Left cardiac atrium (tissue), 4 donors: ENCODE data around the gene MRPS9. TPM values are rescaled to one million over a fixed set of nuclear protein-coding genes. Genes with fewer than 3 reads are reported as not detected.

ENCODE experiments used
- ATAC-seq, 2 donors: fragments of 200-7000 bp; cut with Tn5 transposase; one replicate each; pipeline ENCODE4 v1.9.1; 2020; ENCODE audit warnings: mild to moderate bottlenecking in 2 of 2, moderate library complexity in 2 of 2
- DNase-seq: peaks from one replicate; pipeline ENCODE4 v3.0.0-alpha.2; 2020
- intact Hi-C, 2 donors: fragments of 100-400 bp; cut with DNase I; formaldehyde crosslinking; loops; one replicate each; pipeline versions ENCODE4 v1.14.1 to v1.15.1; 2022 to 2023
- total RNA-seq, 2 donors: library from RNA; stranded (reverse); fragmentation: NEBNext Ultra II Directional; extraction: Animal tissue kit (Norgen Biotek cat#: 25700); gene quantifications; one replicate each; pipeline ENCODE4 v1.2.1, GENCODE V29; 2021
- donor health status: DM: no; HTN: yes; CAD: no.
- donor health status: DM: no; HTN: yes; CAD: no; lungs with severe emphysema.
- donor health status: DM: yes; HTN: yes; CAD: no.
- donor health status: Dilated cardiomyopathy.

The MRPS9 gene
- total RNA-seq, 2 donors from 2014 or later = 48.2 to 49.9 TPM

- intact Hi-C loops = no loop called here
- DNase-seq (no peak), ATAC-seq (no peak)
Measured at GRCh38 chr2:105073591-105073990, 35.7 kb downstream of the MRPS9 start.

GRCh38 chr2:105076121-105076520, 38.3 kb downstream of the MRPS9 start:
- intact Hi-C loops = no loop called here
- ATAC-seq (no peak), DNase-seq (no peak)

DNA sequence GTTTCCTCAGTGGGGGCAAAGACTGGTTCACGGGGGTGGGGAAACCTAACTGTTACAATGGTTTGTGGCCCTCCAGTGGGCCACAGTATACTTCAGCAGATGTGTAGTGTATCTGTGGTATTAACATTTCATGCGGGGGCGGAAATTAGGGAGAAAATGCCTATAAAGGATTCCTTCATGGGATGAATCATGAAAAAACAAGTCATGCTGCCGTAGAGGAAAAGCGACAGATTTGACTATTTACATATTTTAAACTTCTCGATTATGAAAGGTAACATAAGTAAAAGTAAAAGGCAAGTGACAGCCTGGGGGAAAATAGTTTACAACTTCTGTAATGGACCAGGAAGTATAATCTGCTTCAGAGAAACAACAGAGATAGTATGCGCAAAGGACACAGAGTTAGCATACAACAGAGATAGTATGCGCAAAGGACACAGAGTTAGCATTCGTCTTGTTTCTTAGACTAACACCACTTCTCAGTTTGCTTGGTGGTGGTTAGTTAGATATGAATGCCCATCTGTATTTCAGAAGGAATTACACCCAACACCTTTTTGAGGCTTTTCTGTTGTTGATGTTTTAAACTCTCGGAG, 41.1 kb downstream of the MRPS9 start:
- intact Hi-C loops = no loop called here
- DNase-seq (no peak), ATAC-seq (no peak)

- DNase-seq (no peak), ATAC-seq (no peak)
- intact Hi-C loops = no loop called here
Measured at GRCh38 chr2:105080461-105080860, 42.6 kb downstream of the MRPS9 start.

GRCh38 chr2:105081006-105081601, 43.2 kb downstream of the MRPS9 start:
- peak in 1 of 2 donors; percentile 53 for ATAC-seq
- intact Hi-C loops = no loop called here
- no peak for DNase-seq

- intact Hi-C loops = no loop called here
- ATAC-seq (no peak), DNase-seq (no peak)
Measured at GRCh38 chr2:105082107-105082506, 44.2 kb downstream of the MRPS9 start.

DNA sequence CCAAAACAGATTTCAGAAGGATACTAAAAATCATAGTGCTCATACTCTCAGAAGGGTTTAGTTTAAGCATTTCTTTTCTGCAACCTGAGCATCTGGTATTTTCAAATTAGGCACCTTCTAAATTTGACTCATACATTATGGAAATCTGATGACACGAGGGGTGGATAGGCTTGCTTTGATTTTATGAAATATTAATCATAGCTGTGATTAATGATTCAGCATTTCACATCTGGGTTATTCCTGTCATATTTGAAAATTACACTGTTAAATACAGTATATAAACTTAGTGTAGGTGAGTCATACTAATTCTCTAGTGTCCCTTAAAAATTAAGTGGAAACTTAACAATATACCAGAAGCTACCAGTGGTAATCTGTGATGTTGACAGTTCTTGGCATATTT, 47.7 kb downstream of the MRPS9 start:
- DNase-seq (no peak), ATAC-seq (no peak)
- intact Hi-C loops = no loop called here

DNA sequence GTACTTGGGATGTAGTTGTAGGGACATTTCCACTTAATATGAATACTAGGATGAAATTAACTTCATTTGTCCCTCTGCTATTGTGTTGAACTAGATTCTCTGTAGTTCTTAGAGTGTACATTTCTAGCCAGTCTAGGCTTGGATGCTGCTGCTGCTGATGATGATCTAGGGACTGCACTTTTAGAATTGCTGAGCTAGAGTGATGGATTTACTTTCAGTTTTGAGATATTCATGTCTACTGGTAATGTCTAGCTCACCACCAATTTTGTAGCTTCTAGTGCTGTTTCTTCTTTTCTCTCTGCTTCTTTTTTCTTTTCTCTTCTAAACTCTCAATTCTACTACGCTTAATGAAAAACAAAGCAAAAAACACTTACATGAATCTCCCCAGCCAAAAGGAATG, 49.4 kb downstream of the MRPS9 start:
- no peak for ATAC-seq
- intact Hi-C loops = no loop called here

DNA sequence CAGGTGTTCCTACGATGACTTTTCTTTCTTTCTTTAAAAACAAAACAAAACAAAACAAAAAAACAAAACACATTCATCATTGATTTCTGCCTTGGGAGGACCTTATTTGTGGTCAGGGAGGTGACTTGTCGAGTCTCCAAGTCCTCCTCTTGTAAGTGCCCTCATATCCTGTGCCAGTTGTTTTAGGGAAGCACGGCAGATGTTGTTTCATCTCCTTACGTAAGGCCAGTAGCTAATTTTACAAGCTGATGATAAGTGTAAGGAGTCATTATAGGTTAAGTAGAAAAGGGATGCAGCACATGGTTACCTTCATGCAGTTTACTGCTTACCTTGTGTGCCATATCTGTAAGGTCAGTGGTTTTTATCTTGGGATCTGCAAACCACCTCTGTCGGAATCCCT, 52.2 kb downstream of the MRPS9 start:
- no peak for DNase-seq
- no peak for ATAC-seq
- intact Hi-C loops = no loop called here

More for the DNA sequence above, 49.4 kb downstream of the MRPS9 start:
- DNase-seq = no peak

- no peak for DNase-seq
- intact Hi-C loops = no loop called here
- no peak for ATAC-seq
Measured at GRCh38 chr2:105092797-105093196, 54.9 kb downstream of the MRPS9 start.

GRCh38 chr2:105099153-105099552, 61.3 kb downstream of the MRPS9 start:
- intact Hi-C loops = no loop called here
- ATAC-seq (no peak), DNase-seq (no peak)

DNA sequence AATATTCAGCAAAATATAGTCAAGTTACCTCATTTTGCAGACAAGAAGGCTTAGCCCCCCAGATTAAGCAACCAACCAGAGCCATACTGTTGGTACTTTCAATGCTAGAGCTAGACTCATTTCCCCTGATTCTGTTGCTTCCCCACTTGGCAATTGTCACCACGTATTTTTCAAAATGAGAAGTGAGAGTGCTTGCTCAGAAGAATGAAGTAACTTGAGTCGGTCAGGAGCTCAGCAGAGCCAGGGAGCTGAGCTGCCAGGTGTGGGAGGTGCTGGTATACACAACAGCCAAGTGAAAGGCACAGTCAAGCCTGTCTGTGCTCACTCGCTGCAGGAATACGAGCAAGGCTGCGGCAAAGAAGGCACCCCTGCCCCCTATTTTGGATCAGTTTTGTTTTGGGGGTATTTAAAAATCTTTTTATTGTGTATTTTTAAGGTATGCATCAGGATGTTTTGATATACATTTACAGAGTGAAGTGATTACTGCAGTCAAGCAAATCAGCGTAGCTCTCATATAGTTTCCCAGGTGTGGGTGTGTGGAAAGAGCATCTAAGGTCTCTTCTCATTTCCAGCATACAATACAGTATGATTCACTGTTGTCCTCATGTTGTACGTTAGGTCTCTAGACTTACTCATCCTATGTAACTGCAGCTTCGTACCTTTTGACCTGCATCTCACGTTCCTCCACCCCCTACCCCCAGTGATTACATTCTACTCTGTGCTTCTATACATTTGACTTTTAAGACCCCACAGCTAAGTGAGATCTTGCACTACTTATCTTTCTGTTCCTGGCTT, 62.4 kb downstream of the MRPS9 start:
- ATAC-seq (peak in 1 of 2 donors; percentile 48), DNase-seq (no peak)
- intact Hi-C loops = no loop called here

GRCh38 chr2:105102001-105102400, 64.1 kb downstream of the MRPS9 start:
- no peak for ATAC-seq
- no peak for DNase-seq
- intact Hi-C loops = no loop called here

DNA sequence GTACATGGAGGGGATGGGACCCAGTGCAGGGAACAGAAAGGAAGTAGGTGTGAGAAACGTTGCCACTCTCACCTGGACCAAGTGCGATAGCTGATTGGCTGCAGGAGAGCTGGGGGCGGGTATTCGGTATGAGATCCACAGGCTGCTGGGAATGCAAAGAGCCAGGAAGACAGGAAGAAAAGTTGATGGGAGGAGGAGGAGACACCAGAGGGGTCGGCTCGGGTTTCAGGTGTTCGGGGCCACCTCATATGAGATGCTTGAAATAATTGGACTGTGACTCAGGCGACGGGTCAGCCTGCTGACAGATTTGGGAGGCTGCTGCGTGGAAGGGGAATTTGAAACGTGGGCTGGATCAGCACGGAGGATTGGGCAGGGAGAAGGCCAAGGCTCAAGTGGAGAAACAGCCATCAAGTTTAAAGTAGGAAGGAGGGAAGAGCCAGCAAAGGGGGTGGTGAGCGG, 65.1 kb downstream of the MRPS9 start:
- peak; percentile 55 to 60 for ATAC-seq
- intact Hi-C loops = no loop called here

GRCh38 chr2:105103481-105103880, 65.6 kb downstream of the MRPS9 start:
- intact Hi-C loops = no loop called here
- DNase-seq = no peak
- no peak for ATAC-seq

More for the DNA sequence above, 65.1 kb downstream of the MRPS9 start:
- no peak for DNase-seq

DNA sequence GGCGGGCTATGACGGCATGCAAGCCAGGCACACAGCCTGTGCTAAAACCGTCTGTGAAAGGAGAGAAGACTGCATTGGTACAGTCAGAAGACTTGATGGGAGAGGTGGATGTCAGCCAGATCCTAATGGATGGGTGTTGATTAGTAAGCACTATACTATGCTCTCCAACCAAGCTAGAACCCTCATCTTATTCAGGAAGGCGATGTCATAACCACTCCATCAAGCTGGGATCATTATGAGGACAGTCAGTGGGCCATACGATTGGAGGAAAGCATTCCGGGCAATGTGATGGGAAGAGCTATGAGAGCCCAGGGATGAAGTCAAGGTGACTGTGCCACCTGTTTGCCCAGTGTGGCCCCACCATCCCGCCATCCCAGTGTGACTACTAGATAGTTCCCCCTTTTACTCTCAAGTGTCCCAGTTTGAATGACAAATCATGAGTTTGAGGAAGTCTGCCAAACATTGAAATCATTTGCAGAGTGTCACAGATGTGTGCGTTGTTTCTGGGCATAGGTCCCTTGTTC, 66.4 kb downstream of the MRPS9 start:
- ATAC-seq (peak in 1 of 2 donors; percentile 44), DNase-seq (no peak)
- intact Hi-C loops = no loop called here

DNA sequence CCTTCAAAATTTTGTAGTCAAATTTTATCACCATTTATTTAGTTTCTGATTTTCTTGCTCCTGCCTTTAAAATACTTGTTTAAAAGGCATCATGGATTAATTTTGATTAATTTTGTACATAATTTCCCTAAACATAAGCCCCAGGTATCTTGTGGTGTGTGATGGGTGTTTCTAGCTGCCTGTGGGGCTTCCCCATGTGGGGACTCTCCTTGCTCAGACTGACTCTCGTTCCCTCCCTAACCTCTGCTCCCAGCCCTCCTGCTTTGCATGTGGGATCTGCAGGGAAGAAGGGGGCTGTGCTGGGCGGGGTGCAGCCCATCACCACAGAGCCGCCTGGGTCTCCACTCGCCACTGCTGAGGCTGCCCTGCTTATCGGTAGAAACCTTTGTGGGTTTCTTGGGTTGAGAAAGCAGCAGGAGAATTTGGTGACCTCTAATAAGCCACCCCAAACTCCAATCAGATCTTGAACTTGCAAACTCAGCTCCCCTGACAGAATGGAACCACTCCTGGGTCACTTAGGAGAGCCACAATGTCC, 72.5 kb downstream of the MRPS9 start:
- DNase-seq (no peak), ATAC-seq (no peak)
- intact Hi-C loops = no loop called here

DNA sequence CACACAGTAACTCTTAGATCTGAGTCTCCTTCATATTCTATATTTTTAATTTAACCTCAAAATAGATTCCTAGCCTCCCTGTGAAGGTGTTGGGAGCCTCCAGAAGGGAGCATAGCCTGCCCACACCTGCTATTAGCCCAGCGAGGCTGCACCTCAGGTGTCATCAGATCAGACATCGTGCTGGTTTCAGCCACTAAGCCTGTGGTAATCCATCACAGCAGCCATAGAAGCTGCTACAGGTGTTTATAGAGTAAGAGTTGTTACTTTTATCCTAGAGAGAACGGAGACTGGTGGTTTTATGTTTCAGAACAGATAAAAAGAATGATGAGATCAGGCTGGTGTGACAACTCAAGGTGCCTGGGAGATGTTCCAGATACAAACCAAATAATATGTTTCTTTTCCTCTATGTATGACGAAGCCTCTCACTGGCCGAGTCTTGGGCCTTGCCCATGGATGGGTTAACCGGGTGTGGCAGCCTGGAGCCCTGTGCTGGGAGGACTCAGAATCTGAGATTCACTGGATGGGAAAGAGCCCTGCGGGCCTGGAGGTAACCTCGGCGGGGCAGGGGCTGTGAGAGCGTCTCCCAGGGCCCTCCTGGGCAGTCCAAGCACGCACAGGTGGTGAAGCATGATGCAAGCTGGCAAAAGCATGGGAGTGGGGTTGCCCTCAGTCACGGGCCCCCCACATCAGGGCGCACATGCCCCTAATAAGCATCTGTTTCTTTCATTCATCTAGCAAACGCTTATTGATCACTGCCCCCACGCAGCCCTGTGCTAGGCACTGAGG, 73.7 kb downstream of the MRPS9 start:
- DNase-seq (no peak), ATAC-seq (no peak)
- intact Hi-C loops = no loop called here

DNA sequence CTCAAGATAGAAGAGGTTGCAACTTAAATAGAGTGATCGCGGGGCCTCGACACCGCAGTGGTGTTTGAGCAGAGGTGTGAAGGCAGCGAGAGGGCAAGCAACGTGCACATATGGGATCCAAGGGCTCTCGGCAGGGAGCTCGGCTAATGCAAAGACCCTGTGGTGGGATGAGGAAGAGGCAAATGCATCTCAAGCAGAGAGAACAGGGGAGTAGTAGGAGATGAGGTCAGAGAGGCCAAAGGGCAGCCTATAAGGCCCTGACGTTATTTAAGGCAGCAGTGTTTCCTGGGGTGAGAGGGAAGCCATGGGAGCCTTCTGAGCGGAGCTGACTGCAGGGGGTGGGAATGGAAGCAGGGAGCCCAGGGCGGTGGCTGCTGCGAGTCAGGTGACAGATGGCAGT, 74.5 kb downstream of the MRPS9 start:
- no peak for DNase-seq
- intact Hi-C loops = no loop called here
- no peak for ATAC-seq
